ENCODE measurements around the gene AGPS.
"Not testable (repeated sequence)": the region's sequence is repeated elsewhere in the genome, so short reads cannot be mapped to it uniquely, and the experiment has no call there.

AGPS gene

DNA sequence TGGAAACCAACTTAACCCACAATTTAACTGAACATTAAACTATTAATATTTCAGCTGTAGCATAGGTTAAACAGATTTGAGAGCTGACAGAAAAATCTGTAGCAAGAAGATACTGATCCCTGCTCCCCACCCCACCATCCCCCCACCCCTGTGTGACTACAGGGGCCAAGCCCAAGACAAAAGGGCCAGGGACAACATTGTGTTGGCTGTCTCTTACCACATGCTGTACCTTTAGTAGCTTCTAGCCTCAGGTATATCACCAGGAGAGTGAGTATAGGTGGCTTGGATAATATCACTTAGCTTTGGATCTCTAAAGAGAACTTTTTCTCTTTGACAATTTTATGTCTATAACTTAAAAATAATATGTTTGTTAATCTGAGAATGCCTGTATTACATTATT is 140.7 kb downstream of the AGPS start:
- no peak for DNase-seq

DNA sequence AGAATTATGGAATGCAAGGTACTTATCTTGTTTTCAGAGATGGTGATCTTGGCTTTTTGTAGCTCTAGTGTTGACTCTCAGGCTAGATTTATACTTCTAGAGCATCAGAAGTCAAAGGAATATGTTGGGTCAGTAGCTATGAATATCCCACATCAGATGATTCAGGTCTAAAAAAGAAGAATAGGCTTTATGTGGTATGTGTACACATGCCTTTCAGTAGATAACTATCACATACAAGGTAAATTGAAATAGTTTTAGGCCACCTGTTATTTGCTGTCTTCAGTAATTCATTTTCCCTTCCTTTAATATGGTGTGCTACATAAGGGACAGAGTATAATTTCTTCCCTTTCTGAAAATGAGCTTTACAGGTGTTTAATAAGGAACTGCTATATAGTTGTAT is 142.4 kb downstream of the AGPS start:
- DNase-seq = no peak

DNA sequence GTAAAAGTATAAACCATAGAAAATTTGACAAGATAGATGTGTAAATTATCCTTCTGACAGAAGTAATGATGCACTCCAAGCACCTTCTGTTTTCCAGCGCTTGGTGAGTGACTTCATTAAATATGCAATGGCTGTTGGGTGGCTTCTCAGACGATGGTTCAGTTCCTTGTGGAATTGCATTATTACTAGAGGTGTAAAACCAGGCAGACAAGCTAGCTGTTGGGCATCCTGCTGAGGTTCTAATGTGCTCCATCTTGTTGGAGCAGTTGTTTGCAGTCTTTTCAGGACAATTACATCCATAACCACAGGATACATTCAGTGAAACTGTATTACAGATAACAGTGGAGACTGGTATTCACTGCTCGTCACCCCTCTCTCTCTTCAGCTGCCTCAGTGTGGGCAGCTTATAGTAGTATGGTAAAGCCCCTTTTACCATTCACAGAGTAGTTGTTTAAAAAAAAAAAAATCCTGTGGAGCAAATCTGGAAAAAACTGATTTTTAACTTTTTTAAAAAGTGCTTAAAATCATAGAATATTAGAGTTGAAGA is 143.5 kb downstream of the AGPS start:
- DNase-seq = no peak

DNA sequence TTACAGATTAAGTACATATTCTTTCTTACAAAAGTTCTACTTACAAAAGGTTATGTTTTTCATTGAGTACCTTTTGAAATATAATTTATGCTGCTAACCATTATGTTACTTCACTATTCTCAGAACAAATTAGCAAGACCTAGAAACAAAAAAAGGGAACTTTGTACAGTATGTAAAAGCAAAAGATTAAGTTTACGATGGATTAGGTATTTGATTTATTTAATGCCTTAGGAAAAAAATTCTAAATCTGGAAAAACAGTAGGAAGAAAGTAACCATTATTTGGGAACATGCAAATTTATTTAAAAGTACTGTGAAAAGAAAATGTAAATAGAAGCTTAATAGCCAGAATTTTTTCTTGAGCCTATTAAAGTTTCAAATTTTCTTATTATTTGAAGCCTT is 144.6 kb downstream of the AGPS start:
- no peak for DNase-seq

DNA sequence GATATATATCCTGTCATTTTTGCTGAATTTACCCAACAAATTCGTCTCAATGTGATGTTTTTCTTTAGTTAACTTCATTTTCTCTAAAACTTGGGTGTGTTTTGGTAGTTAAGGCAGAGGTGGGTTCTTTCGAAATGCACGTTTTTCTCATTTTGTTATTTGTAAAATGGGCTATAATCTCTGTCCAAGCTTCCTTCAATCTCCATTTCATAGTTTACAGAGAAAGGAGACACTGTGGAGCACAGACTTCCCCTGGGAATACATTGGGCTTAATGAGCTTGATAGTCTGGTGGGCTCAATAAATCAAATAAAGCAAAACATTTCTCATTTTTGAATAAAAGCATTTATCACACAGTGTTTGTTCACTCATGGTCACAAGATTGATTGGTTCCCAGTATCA is 145.1 kb downstream of the AGPS start:
- DNase-seq = peak; percentile 67

DNA sequence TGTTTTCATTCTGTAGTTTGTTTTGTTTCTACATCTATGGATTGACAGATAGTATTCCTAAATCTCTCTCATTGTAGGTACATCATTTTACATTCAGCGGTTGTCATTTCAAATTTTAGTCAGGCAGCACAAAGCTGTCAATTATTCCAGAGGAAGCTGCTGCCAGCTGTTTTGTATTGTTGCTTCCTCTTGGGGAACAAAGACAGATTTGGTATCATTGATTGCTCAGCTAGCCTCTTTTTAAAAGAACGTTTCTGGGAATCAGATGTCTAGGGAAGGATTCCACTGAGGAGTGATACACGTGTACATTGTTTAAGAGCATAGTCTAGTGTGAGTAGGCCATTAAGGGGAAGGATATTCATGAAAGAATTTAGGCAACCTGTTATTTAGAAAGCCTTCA is 145.8 kb downstream of the AGPS start:
- no peak for DNase-seq

DNA sequence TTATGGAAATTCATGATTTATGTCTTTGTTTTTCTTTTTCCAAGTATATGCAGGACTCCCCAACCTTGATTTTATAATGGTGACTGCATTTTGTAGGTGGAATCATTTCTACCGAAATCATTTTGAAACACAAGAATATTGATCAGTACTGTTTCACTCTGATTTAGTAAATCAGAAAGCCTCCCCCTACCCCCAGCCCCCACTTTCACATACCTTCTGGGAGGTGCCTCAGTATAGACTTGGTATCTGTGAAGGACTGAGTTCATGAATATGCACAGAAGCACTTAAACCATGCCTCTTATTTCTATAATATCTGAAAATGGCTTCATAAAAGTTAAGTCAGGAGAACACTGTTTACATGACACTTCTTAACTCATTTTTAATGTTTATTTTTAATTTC is 147.7 kb downstream of the AGPS start:
- no peak for DNase-seq

DNA sequence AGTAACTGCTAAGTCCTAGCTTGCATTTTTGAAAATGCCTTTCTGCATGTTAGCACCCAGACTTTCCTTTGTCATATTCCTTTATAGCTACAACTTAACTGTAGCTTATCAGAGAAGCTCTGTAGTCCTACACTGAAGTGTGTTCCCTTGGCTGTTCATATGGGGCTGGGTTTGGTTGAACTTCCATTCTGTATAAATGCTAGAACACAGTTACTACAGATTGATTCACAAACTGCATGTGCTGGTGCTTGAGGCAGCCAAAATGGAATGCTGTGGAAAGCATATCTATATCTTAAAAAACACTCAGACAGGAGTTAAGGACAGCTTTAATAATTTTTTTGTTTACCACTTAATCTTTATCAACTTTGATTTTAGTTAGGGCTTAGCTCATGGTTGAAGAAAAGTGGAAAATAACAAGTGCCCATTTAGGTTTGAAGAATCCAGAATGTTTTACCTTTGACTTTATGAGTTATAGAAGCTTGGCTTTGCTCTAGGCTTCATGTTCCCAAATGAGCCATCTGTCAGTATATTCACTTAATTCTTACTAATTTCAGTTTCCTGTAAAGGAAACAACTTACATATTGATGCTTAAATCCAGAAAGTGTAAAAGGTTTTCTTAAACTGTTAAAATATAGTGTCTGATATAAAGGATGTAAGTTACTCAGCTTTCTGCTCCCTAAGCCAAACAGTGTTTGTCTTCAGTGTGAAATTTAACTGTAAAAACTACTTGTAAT is 148.9 kb downstream of the AGPS start:
- DNase-seq = no peak

DNA sequence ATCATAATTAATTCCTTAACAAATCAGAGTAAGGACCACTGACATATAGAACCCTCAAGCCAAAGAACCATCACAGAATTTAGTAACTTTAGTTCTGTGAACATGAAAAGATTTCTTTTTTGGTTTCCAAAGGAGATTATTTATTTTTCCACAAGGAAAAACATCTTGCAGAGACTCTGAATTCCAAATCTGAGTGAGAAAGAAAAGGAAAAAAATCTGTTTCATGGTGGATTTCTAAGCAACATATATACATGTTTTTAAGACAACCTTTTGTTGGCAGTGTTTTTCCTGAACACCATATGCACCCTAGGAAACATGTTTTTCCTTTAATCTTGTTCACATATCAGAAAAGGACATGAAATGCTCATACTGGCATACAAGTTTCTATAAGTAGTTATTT is 149.8 kb downstream of the AGPS start:
- no peak for DNase-seq

DNA sequence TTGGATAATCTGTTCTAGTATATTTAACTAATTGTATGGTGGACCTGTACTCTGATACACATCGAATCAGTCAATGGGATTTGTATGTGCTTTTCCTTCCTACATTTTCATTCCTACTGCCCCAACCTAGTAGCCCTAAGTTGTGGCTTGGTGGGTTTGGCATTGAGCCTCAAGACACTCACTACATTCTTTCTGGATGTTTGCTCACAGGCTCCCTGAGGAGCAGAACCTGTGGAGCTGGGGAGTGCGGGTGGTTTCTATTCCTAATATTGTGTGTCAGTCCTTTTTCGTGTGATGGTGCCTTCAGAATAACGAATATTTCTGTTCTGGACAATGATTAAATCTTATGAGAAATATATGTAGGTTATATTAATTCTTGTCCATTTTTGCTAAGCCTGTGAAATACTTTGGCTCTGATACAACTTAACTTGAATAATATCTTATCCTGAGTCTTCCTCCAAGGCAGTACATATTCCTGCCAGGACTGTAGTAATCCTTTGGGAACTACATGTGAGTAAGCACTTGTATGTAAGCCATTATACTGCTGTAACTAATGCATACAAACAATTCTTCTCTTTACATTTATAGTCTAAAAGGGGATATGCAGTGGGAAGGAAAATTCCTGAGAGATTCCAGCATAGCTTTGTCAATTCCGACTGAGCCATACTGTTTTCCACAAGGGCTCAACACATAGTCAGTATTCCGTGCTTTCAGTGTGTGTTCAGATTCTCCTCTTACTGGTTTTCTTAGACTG is 150.6 kb downstream of the AGPS start:
- no peak for DNase-seq

DNA sequence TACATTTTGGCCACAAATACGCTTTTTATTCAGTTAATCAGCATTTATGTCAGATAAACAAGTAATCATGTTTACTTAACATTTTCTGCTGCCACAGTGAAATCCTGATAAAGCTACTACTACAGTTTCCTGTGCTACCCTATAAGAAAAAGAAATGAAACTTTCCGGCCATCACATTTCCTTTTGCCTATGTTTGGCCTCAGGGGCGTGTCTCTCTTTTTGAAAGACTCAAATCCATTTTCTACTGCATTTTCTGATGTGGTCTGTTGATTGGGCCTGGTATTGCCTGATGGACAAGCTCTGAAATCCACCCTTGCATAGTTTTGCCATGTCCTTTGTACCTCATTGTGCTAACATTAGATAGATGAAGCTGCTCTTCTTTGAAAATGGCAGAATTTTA is 152.6 kb downstream of the AGPS start:
- DNase-seq = no peak

DNA sequence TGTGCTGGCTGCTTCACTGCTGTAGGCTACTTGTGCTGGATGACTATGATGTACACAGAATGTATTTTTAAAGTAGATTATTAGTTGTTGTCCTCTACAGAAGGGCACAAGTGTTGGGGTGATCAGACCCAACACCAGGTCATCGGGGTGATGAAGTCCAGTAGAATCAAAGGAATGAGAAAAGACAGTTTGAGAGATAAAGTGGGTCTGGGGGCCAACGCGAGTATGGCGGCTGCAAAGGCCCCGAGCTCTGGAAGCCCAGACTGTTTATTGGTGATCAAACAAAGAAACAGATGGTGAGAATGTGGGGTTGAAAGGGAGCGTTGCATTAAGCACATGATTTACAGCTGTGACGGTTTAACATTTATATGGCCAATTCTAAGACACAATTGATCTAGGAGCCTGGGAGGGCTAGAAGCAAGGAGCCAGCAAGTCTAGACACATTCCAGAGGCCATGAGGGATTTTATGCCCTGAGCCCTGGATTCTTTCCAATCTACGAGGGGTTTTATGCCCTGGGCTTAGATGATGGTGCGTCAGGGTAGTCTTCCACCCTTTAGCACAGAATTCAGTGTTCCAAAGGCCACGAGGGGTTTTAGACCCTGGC is 153.5 kb downstream of the AGPS start:
- peak; percentile 66 for DNase-seq

DNA sequence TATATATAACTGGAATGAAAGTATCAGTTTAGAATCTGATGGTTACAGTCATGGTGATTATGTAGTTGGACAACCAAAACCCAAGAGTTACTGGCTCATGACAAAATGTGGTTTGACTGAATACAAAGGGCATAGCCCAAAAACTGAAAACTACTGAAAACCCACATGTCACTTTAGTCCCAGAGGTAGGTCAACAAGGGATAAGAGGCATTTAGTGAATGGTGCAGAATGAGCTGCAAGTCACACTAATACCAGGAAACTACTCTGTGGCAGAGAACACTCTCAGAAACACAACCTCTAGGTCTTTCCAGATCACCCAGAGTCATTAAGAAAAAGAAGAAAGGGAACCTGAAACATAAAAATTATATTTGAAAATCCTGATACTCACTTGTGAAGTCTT is 154.5 kb downstream of the AGPS start:
- DNase-seq = no peak

DNA sequence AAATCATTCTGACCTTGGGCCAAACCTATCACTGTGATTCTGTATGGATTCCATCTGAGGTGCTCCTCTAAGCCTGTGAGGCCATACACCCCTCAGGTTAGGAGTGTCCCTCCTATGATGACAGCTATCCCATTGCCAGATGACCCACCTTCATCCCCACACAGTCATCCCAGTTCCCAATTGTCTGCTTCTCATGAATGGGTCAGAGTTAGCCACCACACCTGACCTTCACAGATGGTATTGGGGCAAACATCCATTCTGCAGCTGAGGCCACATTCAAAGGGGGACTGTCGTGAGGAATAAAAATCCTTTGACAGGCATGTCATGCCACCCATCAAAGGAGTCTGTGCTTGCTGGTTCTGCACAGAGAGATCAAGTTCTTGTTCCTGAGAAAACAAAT is 155.2 kb downstream of the AGPS start:
- DNase-seq = no peak

DNA sequence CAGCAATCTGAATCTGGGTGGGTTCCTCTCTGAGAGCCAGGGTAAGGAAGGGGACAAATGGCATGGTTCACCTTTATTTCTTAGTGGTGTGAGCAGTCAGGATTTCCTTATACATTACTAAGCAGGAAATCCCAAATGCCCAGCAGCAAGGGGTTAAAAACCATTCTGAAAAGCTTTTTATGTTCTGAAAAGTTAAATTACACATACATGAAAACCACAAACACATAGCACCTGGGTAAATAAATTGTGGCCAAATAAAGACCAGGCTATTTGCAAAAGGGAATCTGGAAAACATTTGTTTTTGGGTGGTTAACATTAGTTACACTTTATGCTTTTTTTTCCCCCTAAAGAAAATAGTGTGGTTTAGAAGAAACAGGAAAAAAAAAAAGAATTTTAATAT is 156.1 kb downstream of the AGPS start:
- no peak for DNase-seq

DNA sequence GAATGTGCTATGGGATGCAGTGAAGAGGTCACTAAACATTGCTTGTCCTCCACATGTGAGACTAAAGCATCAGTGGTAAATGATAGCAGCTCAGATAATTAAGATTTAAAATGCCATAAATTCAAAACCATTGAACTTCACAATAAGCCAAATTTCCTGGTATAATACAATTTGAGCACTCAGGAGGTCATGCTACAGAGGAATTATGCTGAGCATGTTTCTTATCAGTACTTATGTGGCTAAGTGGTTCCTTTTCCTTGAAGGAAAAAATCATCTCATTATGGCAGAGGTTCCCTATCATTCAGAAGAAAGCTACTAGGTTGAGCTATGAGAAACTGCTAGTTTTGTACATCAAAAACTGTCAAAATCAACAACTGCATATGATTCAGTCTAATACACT is 156.6 kb downstream of the AGPS start:
- DNase-seq = no peak

DNA sequence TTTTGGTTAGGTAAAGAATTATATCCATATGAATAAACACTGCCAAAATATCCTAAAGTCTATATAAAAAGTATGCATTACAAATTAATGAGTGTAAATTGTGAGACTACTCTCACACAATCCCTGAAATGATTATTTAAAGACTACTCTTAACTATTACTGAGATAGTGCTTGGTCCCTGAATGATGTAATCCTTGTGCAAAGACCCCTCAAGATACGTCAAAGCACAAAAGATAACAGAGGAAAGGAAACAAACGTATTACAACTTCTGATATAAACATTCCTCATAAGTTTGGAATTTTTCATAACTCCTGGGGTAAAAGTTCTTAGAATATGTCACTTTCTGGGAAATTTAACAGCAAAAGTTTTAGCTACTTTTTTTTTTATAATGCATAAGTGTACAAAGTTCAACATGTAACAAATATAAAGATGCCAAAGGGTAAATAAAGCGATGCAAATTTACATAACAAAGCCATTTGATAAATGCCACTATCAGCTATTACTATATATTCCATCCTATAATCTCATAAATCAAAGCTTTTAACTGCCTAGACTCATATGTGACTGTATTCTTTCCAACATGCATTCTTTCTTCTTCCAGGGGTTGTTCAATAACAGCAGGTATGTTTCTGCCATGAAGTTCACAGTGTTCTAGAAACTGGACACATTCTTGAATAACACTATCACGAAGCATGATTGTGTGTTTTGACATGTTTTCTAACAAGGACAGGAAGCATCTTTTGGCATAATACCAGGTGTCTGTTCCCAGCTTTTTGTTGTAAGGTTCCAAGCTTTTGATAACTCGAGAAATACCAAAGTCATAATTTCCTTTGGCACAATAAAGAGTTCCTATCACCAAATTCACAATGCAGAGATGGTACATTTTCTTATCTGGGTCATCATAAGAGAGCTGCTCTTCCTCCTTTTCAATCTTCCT is 158.0 kb downstream of the AGPS start:
- no peak for DNase-seq

DNA sequence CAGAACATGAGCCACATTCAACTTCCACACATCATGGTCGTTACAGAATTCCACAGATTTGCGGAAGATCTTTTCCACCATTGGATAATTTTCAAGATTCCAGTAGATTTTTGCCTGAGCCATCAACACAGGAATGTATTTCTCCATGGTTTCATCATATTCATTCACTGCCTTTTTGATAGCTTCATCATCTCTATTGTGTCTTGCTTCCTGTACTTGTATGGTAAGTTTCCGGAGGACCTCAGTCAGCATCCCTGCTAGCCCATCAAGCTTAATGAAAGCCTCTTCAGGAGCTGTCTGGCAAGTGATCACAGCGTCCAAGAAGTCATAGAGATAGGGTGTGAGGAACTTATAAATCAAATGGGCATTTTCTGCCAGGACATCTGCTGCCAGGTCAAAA is 158.8 kb downstream of the AGPS start:
- DNase-seq = not testable (repeated sequence)

DNA sequence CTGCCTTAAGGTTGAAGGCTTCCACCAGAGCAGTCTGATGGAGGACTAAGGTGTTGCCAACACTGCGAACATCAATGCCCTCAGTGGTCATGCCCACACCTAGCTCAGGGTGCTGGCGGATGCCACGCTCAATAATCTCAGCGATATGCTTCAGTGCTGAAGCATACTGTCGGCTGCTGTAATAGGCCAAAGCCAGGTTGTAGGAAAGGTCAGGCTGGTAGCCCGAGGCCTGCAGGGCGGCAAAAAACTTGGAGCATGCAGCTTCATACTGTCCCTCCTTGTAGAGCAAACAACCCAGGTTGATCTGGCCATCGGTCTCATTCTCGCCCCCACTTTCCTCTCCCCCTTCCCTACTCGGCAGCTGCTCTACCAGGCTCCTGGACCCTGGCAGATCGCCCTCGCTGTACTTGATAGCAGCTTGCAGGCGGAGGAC is 159.4 kb downstream of the AGPS start:
- DNase-seq = no peak

DNA sequence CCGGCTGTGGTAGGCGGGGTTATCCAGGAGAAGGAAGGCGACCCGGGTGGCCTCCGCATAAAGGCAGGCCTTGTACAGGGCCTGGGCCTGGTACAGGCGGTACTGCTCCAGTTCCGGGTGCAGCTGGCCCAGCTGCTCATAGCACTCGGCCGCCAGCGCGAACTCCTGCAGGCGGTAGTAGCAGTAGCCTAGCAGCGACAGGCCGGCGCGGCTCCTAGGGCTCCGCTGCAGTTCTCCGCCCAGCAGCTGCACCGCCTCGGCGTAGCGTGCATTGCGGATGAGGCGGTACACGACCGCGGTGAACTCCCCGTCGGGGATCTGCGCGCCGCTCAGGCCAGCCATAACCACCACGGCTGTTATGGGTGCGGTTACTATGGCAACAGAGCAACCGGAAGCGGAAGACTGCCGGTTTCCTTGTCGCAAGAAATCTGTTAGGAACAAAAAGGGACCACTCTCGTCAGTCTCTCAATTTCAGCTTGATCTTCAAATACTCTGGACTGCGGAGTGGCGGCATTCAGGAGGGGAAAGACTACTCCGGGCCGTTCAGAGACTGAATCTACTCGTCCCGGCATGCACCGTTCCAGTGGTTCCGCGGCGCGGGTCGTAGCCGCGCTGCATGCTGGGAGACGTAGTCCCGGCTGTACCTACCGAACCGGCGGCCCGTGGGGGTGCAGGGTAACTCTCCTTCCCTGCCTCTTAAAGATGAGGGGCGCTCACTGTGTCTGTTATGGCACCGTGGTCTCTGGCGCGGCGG is 160.0 kb downstream of the AGPS start:
- peak; percentile 96 for DNase-seq

DNA sequence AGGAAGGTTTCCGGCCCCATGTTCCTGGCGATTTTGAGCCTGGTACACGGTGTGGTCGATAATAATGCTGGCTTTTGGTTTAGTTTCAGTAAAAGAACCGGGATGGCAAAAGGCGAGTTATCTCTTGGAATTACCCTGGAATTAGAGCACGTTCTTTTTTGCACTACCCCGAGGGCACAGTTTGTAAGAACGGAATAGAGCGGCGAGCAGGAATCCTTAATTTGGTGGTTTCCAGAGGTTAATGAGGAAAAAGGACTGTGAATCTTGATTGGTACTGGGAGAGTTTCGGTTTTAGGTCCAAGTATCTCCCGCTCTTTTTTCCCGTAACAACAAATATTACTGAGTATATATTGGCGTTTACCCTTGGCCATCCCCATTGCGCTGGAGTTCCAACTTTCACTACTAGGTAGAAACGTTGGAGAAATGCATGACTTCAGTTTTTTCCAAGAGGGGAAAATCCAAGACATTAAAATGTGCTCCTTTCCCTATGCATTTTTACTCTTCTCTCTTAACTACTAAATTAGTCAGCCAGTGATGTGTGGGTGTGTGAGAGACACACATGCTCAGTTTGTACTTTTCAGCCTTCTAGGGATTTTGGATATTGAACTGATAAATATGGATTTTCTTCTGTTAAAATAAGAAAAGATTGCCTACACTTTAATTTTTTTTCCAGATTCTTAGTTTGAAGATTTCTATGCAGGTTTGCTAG is 160.8 kb downstream of the AGPS start:
- peak; percentile 55 for DNase-seq
